Measurements from ENCODE around the gene CNTN1. TPM values are rescaled to one million over a fixed set of nuclear protein-coding genes. Genes with fewer than 3 reads are reported as not detected.

Gene CNTN1
- total and polyA plus RNA-seq, 9 donors, result 7.3 to 33.0 (median 16.2) TPM

DNA sequence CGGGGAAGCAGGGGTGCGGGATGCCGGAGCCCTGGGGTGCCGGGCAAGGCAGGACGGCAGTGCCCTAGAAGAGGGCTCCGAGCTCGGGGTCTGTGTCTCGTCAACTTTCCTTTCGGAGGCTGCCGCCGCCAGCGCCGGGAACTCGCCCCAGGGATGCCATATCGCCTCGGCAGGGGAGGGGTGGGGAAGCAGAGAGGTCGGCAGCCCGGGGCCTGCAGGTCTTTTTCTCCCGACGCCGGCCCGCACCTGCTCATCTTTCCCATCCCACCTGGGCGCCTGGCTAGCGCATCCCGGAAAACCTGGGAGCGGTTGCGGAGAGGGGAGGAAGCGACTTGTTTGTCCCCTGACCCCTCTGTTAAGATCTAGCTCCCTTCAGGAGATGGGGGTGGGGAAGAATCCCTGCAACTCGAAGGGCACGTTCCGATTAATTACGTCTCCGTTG is 547 bp downstream of the CNTN1 start:
- H3K4me1 ChIP-seq (ENCODE audit: control insufficient read depth, insufficient read depth, low read length), result peaks cover 12% of the 10 kb centered on the region
- no peaks in the 10 kb centered on the region for H3K36me3 ChIP-seq (ENCODE audit: control insufficient read depth, insufficient read depth, low read length)
- H3K27ac ChIP-seq (ENCODE audit: low read length), result no peak overlapping the region
- WGBS (ENCODE audit: insufficient coverage), result 1% methylated on average over 10 of the region's 33 CpGs
- peaks cover 18% of the 10 kb centered on the region for H3K27me3 ChIP-seq (ENCODE audit: control insufficient read depth, insufficient read depth, low read length)
- peak; percentile 7 for DNase-seq
- H3K4me3 ChIP-seq (ENCODE audit: low read length), result peak overlapping the region; percentile 52
- no peaks in the 10 kb centered on the region for H3K9me3 ChIP-seq (replicated peaks; ENCODE audit: control insufficient read depth, low read depth, low read length)

DNA sequence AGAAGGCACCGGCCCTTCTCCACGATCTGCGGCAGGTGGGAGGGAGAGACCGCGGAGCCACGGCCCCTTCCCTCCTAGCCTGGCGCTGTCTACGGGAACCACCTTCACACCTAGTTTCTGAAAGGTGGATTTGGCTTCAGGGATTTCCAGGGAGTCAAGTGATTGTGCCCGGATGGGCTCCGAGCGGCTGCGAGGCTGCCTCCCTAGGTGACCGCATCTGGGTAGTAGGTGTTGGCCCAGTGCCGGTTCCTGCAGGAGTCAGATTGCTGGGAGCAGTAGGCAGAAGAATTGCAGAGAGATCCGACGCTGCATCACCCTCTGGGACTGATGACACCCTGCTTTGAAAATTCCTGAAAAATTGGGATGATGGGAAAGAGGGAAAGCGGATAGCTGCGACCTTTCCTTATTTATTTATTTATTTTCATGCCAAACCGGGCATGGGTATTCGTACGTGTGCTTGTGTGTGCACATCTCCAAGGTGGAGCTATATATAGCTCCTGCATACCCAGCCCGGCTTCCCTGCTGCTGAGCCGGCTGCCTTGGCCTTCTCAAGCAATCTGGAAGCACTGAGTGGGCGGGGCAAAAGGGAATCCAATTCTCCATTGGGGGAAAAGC is 1.1 kb downstream of the CNTN1 start:
- Histone ChIP-seq H3K4me3 (ENCODE audit: low read length) (peak overlapping the region; percentile 52), H3K27ac (ENCODE audit: low read length) (no peak overlapping the region), H3K9me3 (replicated peaks; ENCODE audit: control insufficient read depth, low read depth, low read length) (no peaks in the 10 kb centered on the region), H3K27me3 (ENCODE audit: control insufficient read depth, insufficient read depth, low read length) (peaks cover 18% of the 10 kb centered on the region), H3K4me1 (ENCODE audit: control insufficient read depth, insufficient read depth, low read length) (peaks cover 12% of the 10 kb centered on the region), H3K36me3 (ENCODE audit: control insufficient read depth, insufficient read depth, low read length) (no peaks in the 10 kb centered on the region)
- WGBS (ENCODE audit: insufficient coverage), result 0% methylated on average over 5 of the region's 24 CpGs
- DNase-seq, result peak; percentile 71

DNA sequence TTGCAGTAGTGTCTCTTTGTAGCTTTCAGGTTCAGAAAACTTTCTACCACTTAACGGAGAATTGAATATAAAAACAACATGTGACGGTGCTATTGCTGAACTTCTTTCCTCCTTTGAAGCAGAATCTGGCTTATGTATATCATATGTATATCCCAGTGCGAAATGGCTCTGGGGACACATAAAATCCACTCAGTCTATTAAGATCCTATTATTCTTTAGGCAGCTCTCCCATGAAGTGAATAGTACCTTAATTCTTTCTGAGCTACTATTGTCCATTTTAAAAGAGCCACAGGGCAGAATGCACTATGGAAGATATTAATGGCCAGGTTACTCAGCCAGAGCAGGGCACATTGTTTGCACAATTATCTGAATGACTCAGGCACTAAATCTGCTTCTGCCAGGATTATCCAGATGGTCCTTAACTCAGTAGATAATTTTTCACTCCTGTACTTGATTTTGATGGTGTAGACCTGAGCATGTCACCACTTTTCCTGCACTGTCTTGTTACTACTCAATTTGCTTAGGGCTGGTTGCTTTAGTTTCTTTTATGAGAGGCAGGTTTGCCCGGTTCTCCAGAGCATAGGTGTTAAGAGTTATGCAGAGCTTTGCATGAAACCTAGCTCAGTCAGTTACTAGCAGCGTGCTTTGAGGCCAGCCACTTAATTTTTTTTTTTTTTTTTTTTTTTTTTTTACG is 5.5 kb downstream of the CNTN1 start:
- WGBS (ENCODE audit: insufficient coverage), result no CpG with 5 or more reads among the region's 6 CpGs
- Histone ChIP-seq H3K4me3 (ENCODE audit: low read length) (no peak overlapping the region), H3K27ac (ENCODE audit: low read length) (no peak overlapping the region), H3K36me3 (ENCODE audit: control insufficient read depth, insufficient read depth, low read length) (no peaks in the 10 kb centered on the region), H3K4me1 (ENCODE audit: control insufficient read depth, insufficient read depth, low read length) (peaks cover 8% of the 10 kb centered on the region), H3K9me3 (replicated peaks; ENCODE audit: control insufficient read depth, low read depth, low read length) (no peaks in the 10 kb centered on the region), H3K27me3 (ENCODE audit: control insufficient read depth, insufficient read depth, low read length) (peaks cover 10% of the 10 kb centered on the region)
- no peak for DNase-seq

DNA sequence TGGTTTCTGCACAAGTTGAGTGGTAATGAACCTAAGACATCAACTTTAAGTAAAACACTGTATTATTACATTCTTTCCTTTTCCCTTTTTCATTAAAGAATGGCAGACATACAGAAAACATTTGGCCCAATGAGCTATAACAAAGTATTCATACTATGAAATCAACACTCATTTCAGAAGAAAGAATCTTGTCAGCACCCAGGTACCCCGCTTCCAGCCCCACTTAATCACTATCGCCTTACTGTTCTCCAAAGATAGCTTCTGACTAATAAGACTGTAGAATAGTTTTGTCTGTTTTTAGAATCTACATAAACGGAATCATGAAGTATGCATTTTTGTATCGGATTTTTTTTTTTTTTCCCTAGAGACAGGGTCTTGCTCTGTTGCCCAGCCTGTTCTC is 9.5 kb downstream of the CNTN1 start:
- no peak overlapping the region for H3K4me3 ChIP-seq (ENCODE audit: low read length)
- 83% methylated on average over 1 of the region's 4 CpGs for WGBS (ENCODE audit: insufficient coverage)
- no peak for DNase-seq
- no peaks in the 10 kb centered on the region for H3K27me3 ChIP-seq (ENCODE audit: control insufficient read depth, insufficient read depth, low read length)
- no peaks in the 10 kb centered on the region for H3K4me1 ChIP-seq (ENCODE audit: control insufficient read depth, insufficient read depth, low read length)
- H3K27ac ChIP-seq (ENCODE audit: low read length), result no peak overlapping the region
- no peaks in the 10 kb centered on the region for H3K9me3 ChIP-seq (replicated peaks; ENCODE audit: control insufficient read depth, low read depth, low read length)
- no peaks in the 10 kb centered on the region for H3K36me3 ChIP-seq (ENCODE audit: control insufficient read depth, insufficient read depth, low read length)

DNA sequence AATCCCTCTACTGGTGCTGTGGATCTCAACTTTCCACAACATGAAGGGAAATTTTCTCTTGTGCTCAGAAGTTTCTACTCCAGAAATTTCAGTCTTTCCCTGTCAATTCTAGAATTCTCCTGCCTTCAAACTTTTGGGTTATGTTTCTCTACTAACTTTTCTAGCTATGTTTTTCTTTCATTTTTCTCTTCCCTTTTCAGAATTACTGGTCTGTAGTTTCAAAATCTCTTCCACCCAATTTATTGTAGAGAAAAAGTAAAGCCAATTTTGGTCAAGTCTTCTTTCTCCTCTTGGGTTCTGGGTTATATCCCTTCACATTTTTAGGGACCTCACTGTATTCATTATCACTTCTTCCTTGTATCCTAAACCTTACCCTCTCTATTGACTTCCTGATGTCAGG is 18.9 kb downstream of the CNTN1 start:
- no peak overlapping the region for H3K4me3 ChIP-seq (ENCODE audit: low read length)
- no peaks in the 10 kb centered on the region for H3K27me3 ChIP-seq (ENCODE audit: control insufficient read depth, insufficient read depth, low read length)
- DNase-seq, result no peak
- H3K27ac ChIP-seq (ENCODE audit: low read length), result no peak overlapping the region
- H3K4me1 ChIP-seq (ENCODE audit: control insufficient read depth, insufficient read depth, low read length), result no peaks in the 10 kb centered on the region
- H3K36me3 ChIP-seq (ENCODE audit: control insufficient read depth, insufficient read depth, low read length), result no peaks in the 10 kb centered on the region
- no peaks in the 10 kb centered on the region for H3K9me3 ChIP-seq (replicated peaks; ENCODE audit: control insufficient read depth, low read depth, low read length)

DNA sequence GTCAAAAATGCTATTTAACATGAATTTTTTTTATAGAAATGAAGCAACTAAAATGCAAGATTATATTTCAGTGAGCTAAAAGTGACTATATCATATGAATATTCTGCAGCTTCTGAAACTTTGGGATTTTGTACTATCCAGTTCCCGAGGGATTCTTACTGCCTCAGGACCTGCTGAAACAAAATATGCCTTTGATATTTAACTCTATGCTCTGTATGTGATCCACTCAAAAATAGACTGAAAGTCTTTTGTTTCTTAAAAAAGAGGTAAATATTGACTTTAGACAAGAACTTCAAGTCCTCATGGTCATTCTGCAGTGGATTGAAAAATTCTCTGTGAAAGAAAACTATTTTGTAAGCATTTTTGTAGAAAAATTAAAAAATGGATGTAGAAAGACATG is 22.4 kb downstream of the CNTN1 start:
- no peaks in the 10 kb centered on the region for H3K4me1 ChIP-seq (ENCODE audit: control insufficient read depth, insufficient read depth, low read length)
- no peaks in the 10 kb centered on the region for H3K9me3 ChIP-seq (replicated peaks; ENCODE audit: control insufficient read depth, low read depth, low read length)
- no CpG with 5 or more reads among the region's 1 CpG for WGBS (ENCODE audit: insufficient coverage)
- no peak for DNase-seq
- H3K36me3 ChIP-seq (ENCODE audit: control insufficient read depth, insufficient read depth, low read length), result no peaks in the 10 kb centered on the region
- no peak overlapping the region for H3K27ac ChIP-seq (ENCODE audit: low read length)
- no peak overlapping the region for H3K4me3 ChIP-seq (ENCODE audit: low read length)
- H3K27me3 ChIP-seq (ENCODE audit: control insufficient read depth, insufficient read depth, low read length), result no peaks in the 10 kb centered on the region

DNA sequence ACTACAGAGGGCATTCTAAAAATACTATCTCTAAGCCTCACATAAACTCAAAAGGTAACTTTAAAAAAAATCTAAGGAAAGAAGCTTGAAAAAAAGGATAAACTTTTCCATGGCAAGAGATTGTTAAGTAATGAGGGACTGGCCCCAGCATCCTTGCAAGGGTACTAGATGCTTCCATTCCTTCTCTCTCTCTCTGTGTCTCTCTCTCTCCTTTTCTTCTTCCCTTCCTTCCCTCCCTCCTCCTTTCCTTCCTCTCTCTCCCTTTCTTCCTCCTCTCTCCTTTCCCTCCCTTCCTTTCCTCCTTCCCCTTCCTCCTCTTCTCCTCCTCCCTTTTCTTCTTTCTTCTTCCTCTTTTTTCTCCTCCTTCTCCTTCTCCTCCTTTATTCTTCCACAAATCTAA is 23.8 kb downstream of the CNTN1 start:
- no peak overlapping the region for H3K27ac ChIP-seq (ENCODE audit: low read length)
- no peak for DNase-seq
- no peaks in the 10 kb centered on the region for H3K27me3 ChIP-seq (ENCODE audit: control insufficient read depth, insufficient read depth, low read length)
- H3K36me3 ChIP-seq (ENCODE audit: control insufficient read depth, insufficient read depth, low read length), result no peaks in the 10 kb centered on the region
- H3K9me3 ChIP-seq (replicated peaks; ENCODE audit: control insufficient read depth, low read depth, low read length), result no peaks in the 10 kb centered on the region
- H3K4me1 ChIP-seq (ENCODE audit: control insufficient read depth, insufficient read depth, low read length), result no peaks in the 10 kb centered on the region
- H3K4me3 ChIP-seq (ENCODE audit: low read length), result no peak overlapping the region

DNA sequence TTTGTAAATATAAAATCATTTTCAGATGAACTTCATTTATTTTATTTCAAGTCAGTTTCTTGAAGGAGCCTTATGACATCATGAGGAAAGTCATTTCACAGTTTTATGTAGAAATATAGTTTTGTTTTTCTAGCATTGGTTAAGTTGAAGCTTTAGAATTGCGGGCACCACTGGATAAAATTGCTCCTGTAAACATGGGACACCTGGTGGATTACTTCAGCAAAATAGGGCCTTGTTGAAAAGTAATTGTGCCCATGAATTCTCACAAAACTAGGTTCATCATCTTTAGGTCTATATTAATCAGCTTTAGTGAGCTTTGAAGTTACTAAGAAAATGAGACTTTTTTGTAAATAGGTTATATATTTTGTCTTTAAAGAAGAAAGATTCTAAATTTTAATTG is 25.3 kb downstream of the CNTN1 start:
- no peak for DNase-seq
- H3K4me1 ChIP-seq (ENCODE audit: control insufficient read depth, insufficient read depth, low read length), result no peaks in the 10 kb centered on the region
- H3K27me3 ChIP-seq (ENCODE audit: control insufficient read depth, insufficient read depth, low read length), result no peaks in the 10 kb centered on the region
- no peak overlapping the region for H3K4me3 ChIP-seq (ENCODE audit: low read length)
- no peaks in the 10 kb centered on the region for H3K36me3 ChIP-seq (ENCODE audit: control insufficient read depth, insufficient read depth, low read length)
- no peak overlapping the region for H3K27ac ChIP-seq (ENCODE audit: low read length)
- H3K9me3 ChIP-seq (replicated peaks; ENCODE audit: control insufficient read depth, low read depth, low read length), result no peaks in the 10 kb centered on the region
- WGBS (ENCODE audit: insufficient coverage), result no CpG with 5 or more reads among the region's 1 CpG

DNA sequence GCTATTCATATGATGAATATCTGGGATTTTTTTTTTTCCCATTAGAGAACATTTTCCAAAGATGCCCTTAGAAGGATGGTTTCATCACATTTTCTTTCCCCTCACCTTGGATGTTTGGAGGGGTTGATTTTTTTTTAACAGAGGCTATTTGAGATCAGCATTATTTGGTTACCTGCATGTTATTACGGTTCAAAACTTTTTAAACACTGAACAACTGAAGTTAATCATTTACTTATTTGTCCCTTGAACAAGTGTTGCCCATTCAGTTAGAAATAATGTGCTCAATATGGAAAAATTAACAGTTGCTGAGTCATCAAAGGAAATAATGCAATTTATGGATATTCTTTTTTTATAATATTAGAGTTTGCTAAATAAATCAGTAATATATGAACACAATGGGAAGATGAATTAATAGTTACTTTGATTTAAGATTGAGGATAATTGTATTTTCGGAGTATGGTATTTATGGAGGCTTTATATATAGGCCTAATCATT is 26.7 kb downstream of the CNTN1 start:
- no peaks in the 10 kb centered on the region for H3K9me3 ChIP-seq (replicated peaks; ENCODE audit: control insufficient read depth, low read depth, low read length)
- no peak for DNase-seq
- WGBS (ENCODE audit: insufficient coverage), result no CpG with 5 or more reads among the region's 2 CpGs

DNA sequence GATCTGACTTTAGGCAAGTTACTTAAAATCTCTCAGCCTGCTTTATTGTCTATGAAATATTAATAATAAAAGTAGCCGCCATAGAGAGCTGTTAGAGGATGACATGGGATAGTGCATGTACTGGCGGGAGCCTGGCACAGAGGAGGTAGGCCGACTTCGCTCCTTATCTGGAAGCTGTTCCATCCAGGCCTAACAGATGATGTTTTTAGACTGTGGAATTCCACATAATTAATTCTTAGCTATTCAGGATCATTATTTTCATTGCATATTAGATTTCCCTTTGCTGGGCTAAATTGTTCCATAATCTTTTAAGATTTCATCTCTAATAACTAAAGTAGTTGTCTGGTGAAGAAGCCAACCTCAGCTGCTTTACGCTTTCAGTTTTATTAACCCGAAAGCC is 30.8 kb downstream of the CNTN1 start:
- Histone ChIP-seq H3K4me3 (ENCODE audit: low read length) (no peak overlapping the region), H3K4me1 (ENCODE audit: control insufficient read depth, insufficient read depth, low read length) (no peaks in the 10 kb centered on the region), H3K27ac (ENCODE audit: low read length) (no peak overlapping the region), H3K27me3 (ENCODE audit: control insufficient read depth, insufficient read depth, low read length) (no peaks in the 10 kb centered on the region), H3K36me3 (ENCODE audit: control insufficient read depth, insufficient read depth, low read length) (no peaks in the 10 kb centered on the region), H3K9me3 (replicated peaks; ENCODE audit: control insufficient read depth, low read depth, low read length) (no peaks in the 10 kb centered on the region)
- no peak for DNase-seq
- WGBS (ENCODE audit: insufficient coverage), result 80% methylated on average over 1 of the region's 6 CpGs

More for the DNA sequence above, 26.7 kb downstream of the CNTN1 start:
- H3K27me3 ChIP-seq (ENCODE audit: control insufficient read depth, insufficient read depth, low read length), result no peaks in the 10 kb centered on the region
- no peak overlapping the region for H3K4me3 ChIP-seq (ENCODE audit: low read length)
- no peaks in the 10 kb centered on the region for H3K36me3 ChIP-seq (ENCODE audit: control insufficient read depth, insufficient read depth, low read length)
- no peak overlapping the region for H3K27ac ChIP-seq (ENCODE audit: low read length)
- H3K4me1 ChIP-seq (ENCODE audit: control insufficient read depth, insufficient read depth, low read length), result no peaks in the 10 kb centered on the region

Data from muscle of leg (tissue), 11 donors.